Suprapubic skin (tissue), 4 donors: ENCODE results near the gene PARVA.

Experiments
- POLR2A ChIP-seq, 2 donors: fragments of 450-650 bp; IDR thresholded peaks; one replicate each; pipeline ENCODE4 v1.6.1; 2017; ENCODE audit warnings: antibody characterized with exemption in 2 of 2, mild to moderate bottlenecking in 2 of 2, moderate library complexity in 2 of 2
- POLR2AphosphoS5 ChIP-seq, 3 donors: sonication (generic); formaldehyde crosslinking; IDR thresholded peaks; one replicate each; pipeline ENCODE4 v1.6.1; 2017; ENCODE audit warnings: antibody characterized with exemption in 3 of 3
- TF ChIP-seq, protein P1 (sequence below), 2 donors: fragments of 200-600 bp in 1 of 2; fragments of 450-650 bp in 1 of 2; sonication (generic) in 1 of 2; IDR thresholded peaks; one replicate each; pipeline ENCODE4 v1.5.1; 2016 to 2019; ENCODE audit warnings: antibody characterized with exemption in 2 of 2, mild to moderate bottlenecking in 1 of 2, moderate library complexity in 1 of 2

DNA sequence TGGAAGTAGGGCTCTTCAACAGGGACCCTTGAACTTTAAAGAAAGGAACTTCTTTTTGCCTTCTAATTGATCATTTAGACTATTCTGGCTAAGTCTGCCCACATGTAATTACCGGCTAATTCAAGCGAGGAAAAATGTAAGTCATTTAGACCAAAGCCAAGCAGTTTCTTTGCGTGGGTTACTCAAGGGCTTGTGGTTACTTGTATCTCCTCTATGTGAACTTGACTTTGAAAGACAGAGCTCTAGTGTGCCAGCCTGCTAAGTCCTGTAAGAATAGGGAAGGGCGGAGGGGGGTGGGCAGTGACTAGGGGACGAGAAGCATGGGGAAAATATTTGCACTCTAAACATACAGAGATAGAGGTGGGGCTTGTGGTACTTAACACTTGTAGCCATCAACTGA, 151.7 kb downstream of the PARVA start:
- TF ChIP-seq, protein P1, sequence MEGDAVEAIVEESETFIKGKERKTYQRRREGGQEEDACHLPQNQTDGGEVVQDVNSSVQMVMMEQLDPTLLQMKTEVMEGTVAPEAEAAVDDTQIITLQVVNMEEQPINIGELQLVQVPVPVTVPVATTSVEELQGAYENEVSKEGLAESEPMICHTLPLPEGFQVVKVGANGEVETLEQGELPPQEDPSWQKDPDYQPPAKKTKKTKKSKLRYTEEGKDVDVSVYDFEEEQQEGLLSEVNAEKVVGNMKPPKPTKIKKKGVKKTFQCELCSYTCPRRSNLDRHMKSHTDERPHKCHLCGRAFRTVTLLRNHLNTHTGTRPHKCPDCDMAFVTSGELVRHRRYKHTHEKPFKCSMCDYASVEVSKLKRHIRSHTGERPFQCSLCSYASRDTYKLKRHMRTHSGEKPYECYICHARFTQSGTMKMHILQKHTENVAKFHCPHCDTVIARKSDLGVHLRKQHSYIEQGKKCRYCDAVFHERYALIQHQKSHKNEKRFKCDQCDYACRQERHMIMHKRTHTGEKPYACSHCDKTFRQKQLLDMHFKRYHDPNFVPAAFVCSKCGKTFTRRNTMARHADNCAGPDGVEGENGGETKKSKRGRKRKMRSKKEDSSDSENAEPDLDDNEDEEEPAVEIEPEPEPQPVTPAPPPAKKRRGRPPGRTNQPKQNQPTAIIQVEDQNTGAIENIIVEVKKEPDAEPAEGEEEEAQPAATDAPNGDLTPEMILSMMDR (IDR thresholded peaks at IDR 0.05) = no peak
- TF ChIP-seq POLR2A (IDR thresholded peaks at IDR 0.05) (no peak), POLR2AphosphoS5 (IDR thresholded peaks at IDR 0.05) (no peak)
